GM21528 (cell line): ENCODE measurements around the gene IGLL1.

Source experiments
- ATAC-seq: cut with Tn5 transposase; IDR thresholded peaks from one replicate; pipeline ENCODE4 v1.9.1; 2021; ENCODE audit warnings: mild to moderate bottlenecking, moderate library complexity; ENCODE audit not compliant: unreplicated experiment, low FRiP score

IGLL1 gene

DNA sequence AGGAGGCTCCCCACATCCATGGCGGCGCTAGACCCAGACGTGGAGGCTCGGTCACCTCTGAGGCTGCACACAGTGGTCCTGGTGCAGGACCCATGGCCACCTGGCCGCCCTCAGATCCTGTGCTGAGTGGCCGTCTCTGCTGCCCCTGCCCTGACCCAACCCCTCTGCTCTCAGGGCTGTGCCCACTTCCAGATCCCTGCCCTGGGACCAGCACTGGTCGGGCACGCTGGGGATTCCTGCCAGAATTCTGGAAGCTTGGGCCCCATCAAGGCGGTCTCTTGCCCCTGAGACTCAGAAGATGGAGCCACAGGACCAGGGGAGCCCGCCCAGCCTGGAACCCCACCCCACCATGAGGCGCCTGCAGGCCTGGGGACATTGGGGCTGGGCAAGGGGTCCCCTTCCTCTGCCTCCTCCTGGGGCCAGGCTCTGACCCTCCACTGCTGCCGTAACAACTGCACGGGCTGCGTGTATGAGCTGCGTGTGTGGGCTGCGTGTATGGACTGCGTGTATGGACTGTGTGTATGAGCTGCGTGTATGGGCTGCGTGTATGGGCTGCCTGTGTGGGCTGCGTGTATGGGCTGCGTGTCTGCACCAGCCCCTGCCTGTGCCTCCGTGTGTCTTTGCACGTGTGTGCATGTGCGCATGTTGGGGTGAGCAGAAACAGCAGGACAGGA lies 48.7 kb downstream of the IGLL1 start:
- no peak for ATAC-seq

DNA sequence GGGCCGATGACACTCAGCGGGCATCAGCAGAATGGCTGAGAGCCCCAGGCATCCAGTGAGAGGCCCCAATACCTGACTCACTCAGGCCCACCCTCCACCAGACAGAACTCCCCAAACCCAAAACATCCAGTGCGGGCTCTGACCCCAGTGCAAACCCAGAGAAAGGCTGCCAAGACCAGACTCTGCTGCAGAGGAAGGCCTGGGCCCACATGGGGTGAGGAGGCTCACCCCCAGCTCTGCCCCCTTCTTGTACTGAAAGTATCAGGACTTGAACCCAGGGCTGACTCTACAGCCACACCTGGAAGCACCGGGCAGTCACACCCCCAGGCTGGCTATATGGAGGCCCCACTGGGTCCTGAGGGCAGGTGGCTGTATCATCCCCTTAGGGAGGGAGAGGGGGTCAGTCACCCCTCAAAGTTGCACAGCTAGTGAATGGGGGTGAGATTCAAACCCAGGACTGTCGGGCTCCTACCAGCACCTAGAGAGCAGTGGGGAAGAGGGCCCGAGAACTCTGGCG lies 49.3 kb downstream of the IGLL1 start:
- ATAC-seq, result no peak

DNA sequence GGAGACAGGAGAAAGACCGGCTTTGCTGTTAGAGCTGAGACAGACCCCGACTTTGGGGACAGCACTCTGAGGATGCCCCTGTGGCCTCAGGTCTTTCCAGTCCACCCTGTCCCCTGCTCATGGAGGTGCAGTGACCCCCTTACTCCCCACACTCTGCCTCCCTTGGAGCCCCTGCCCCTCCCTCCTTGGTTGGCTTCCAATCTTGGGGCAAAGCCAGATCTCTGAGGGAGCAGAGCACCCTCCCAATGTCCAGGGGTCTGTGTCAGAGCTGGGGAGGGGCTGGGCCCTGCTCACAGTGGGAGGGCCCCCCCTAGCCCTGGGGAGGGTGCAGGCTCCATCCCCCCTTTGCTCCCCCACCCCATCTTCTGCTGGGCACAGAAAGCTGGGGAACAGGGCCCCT lies 50.0 kb downstream of the IGLL1 start:
- ATAC-seq, result no peak

DNA sequence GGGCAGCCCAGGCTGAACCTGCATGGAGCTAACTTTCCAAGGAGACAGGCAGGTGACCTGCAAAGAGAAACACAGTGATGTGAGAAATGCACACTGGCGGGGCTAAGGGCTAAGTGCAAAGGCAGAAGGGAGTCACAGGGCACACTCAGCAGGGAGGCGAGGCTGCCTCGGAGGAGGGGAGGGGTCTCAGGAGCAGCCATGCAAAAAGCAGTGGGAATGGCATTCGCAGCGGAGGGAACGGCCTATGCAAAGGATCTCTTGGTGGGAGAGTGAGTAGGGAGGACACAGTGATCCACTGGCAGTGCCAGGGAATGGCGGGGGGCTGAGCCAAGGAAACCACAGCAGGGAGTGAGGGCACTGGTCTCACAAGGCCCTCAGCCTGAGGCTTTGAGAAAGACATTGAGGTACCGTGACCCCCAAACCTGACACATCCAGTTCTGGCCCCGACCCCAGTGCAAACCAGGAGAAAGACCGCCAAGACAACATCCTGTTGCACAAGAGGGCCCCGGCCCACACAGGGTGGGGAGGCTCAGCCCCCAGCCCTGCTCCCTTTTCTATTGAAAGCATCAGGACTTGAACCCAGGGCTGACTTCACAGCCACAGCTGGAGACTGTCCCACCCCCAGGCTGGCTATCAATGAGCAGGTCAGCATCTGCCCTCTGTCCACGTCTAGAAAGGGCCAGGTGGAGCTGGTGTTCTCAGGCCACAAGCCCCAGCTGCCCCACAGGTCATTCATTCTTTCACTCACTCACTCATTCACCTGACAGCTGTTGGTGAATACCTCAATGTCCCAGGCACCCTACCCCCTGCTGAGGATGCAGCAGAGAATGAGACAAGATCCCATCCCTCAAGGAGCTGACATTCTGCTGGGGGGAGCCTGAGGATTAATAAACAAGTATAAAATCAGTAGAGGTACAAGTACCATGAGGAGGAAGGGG lies 50.7 kb downstream of the IGLL1 start:
- ATAC-seq, result no peak

DNA sequence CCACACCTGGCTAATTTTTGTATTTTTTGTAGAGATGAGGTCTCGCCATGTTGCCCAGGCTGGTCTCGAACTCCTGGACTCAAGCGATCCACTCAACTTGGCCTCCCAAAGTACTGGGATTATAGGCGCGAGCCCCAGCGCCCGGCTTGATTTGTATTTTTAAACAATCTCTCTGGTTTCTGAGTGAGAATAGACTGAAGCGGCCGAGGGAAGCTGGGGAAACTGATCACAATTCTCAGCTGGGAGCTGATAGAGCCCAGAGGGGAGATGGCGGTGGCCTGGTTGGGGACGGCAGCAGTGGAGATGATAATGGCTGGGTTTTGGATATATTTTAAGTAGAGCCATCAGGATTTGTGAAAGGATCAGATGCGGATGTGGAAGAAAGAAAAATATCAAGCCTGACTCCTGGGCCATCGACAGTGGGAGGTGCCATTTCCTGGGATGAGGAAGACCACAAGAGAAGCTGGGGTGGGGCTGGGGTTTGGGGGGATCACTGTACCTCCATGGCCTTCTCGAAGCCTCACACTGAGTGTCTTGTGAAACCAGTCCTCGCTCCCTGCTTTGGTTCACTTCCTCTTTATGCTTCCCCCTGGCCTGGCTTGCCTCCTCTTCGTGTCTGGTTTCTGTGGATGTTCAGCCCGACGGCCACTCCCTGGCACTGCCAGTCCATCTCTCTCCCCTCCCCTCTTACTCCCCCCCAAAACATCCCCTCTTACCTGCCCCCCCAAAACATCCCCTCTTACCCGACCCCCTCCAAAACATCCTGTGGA lies 51.9 kb downstream of the IGLL1 start:
- ATAC-seq, result no peak

DNA sequence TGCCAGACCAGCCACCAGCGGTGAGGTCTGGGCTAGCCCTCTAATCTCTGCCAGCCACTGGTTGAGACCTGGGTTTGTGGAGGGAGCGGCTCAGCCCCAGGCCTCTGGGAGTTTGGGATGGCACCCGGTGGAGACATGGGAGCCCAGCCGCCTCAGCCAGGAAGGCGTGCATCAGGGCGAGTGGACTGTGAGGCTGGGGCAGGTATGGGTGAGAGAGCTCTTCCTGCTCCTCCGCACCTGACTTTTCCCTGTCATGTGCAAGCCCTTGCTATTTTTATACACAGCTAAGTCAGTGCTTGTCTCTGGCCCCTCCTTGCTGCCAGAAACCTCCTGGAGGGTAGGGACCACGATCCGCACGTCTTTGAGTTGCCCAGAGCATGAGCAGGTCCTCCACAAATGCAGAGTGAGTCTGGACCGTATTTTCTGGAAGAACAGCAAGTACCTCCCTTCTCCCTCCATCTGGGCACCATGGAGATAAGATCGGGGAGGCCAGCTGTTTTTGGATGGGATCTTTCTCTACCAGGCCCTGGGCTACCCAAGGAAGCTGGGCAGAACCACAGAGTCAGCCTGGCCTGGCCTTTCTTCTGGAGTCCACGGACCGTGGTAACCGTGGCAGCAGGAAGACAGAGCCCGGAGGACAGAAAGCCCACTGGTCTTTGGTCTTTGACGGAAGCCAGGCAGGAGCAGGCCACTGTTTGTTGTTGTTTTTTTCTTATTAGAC lies 53.3 kb downstream of the IGLL1 start:
- ATAC-seq, result no peak

DNA sequence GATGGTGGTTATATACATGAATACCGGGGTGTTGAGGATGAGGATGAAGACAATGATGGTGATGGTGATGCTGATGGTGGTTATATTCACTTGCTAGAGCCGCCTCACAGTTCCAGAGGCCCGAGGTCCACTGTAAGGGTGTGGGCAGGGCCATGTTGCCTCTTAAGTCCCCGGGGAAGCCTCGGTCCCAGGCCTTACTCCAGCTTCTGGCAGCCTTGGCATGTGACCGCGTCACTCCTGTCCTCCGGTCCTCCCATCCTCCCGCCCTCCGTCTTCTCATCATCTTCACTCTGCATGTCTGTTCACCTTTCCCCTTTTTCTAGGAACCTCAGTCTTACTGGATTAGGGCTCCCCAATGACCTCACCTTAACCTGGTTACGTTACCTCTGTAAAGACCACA lies 54.6 kb downstream of the IGLL1 start:
- ATAC-seq, result no peak

DNA sequence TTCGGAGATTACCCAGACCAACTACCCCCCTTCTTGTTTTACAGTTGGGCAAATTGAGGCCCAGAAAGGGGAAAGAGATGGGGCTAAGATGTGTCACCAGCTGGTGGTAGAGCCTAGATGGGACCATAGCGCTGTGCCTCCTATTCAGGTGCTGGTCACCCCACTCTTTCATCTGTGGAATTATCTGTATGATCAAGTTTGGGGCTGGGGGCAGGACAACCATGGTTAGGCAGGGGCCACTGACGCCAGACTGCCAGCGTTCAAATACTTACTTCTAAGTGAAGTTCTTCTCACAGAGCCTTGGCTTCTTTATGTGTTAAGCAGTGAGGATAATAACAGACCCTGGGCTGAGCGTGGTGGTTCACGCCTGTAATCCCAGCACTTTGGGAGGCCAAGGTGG lies 55.9 kb downstream of the IGLL1 start:
- no peak for ATAC-seq

DNA sequence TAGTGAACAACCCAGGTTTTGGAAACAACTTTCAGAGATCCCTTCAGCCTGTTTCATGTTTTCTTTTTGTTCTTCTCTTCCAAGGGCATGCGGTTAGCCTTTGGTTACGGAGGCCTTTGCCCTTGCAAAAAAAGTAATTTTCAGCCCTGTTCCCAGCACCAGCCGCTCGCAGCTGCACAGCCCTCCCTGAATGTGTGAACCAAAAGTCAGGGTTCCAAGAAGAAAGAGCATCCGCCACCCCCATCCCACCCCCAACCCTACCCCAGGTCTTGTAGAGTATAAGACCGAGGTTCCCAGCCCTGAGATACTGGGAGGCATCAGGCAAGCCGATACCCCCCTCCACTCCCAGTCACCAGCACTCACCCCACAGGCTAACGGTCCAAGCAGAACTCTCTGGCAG lies 56.4 kb downstream of the IGLL1 start:
- no peak for ATAC-seq
